B cell (primary cell): ENCODE data around the gene ZNF346. TPM values are rescaled to one million over a fixed set of nuclear protein-coding genes. Genes with fewer than 3 reads are reported as not detected.

ENCODE experiments used
- ATAC-seq: fragments of 200-7000 bp; cut with Tn5 transposase; one replicate; pipeline ENCODE4 v1.10.0; 2021; ENCODE audit warnings: low read depth, mild to moderate bottlenecking, moderate number of reproducible peaks, moderate library complexity
- CTCF ChIA-PET: fragments of 350-600 bp; sonication (Branson Sonifier 250); formaldehyde crosslinking; loops from one replicate; lab custom pipeline; 2021; ENCODE audit warnings: antibody characterized with exemption, inconsistent platforms; lab: Charles Lee
- POLR2A ChIA-PET: fragments of 350-600 bp; sonication (Branson Sonifier 250); formaldehyde crosslinking; loops from one replicate; lab custom pipeline; 2021; ENCODE audit warnings: antibody characterized with exemption; lab: Charles Lee
- DNase-seq: peaks from one replicate; pipeline ENCODE4 v3.0.0; 2013
- H2AFZ ChIP-seq: 2 replicates; pipeline ENCODE4 v1.6.1; 2012; ENCODE audit warnings: mild to moderate bottlenecking, low read depth, low read length; ENCODE audit not compliant: insufficient read depth, poor library complexity, severe bottlenecking
- H3K27ac ChIP-seq, 2 donors: 1 replicate in 1 of 2; 2 replicates in 1 of 2; pipeline ENCODE4 v1.5.1; 2012 to 2013; ENCODE audit warnings: low read length in 2 of 2, mild to moderate bottlenecking in 2 of 2, moderate library complexity in 1 of 2
- H3K27me3 ChIP-seq, 4 experiments: fragments of 200-600 bp in 1 of 4; sonication (generic) in 1 of 4; replicated peaks in 1 of 4; 1 replicate in 2 of 4; 2 replicates in 2 of 4; pipeline versions ENCODE4 v1.6.1 to v1.7.0; 2013 to 2016; ENCODE audit warnings: low read length in 3 of 4, mild to moderate bottlenecking in 2 of 4, mixed read lengths in 1 of 4, moderate library complexity in 1 of 4; ENCODE audit not compliant: insufficient read depth in 4 of 4, control insufficient read depth in 3 of 4; ENCODE audit errors: control extremely low read depth in 1 of 4
- H3K36me3 ChIP-seq, 2 experiments: replicated peaks in 1 of 2; 1 replicate in 1 of 2; 2 replicates in 1 of 2; pipeline versions ENCODE4 v1.6.1 to v1.7.1; 2013; ENCODE audit warnings: low read length in 1 of 2; ENCODE audit not compliant: insufficient read depth in 2 of 2, control insufficient read depth in 1 of 2; ENCODE audit errors: control extremely low read depth in 1 of 2, extremely low read depth in 1 of 2
- H3K4me1 ChIP-seq, 2 donors: fragments of 200-600 bp in 1 of 2; sonication (generic) in 1 of 2; 1 replicate in 1 of 2; 2 replicates in 1 of 2; pipeline versions ENCODE4 v1.5.1 to v1.6.1; 2013 to 2017; ENCODE audit warnings: low read length in 2 of 2; ENCODE audit not compliant: control insufficient read depth in 2 of 2, insufficient read depth in 2 of 2
- H3K4me2 ChIP-seq: replicated peaks from 2 replicates; pipeline ENCODE3; 2012; ENCODE audit warnings: mild to moderate bottlenecking, low read depth, low read length; ENCODE audit not compliant: poor library complexity, severe bottlenecking
- H3K4me3 ChIP-seq, 5 experiments: fragments of 200-600 bp in 1 of 5; sonication (generic) in 1 of 5; 1 replicate in 3 of 5; 2 replicates in 2 of 5; pipeline versions ENCODE4 v1.5.1 to v1.7.0; 2011 to 2016; ENCODE audit warnings: low read length in 4 of 5, mild to moderate bottlenecking in 4 of 5, low read depth in 2 of 5, control low read depth in 1 of 5, moderate library complexity in 1 of 5; ENCODE audit not compliant: insufficient read depth in 1 of 5; ENCODE audit errors: control extremely low read depth in 1 of 5, extremely low read depth in 1 of 5
- H3K79me2 ChIP-seq: fragments of 200-600 bp; sonication (generic); one replicate; pipeline ENCODE4 v1.6.0; 2016; ENCODE audit warnings: low read length; ENCODE audit not compliant: control insufficient read depth, insufficient read depth
- H3K9ac ChIP-seq: fragments of 200-600 bp; sonication (generic); 2 replicates; pipeline ENCODE4 v1.6.1; 2017; ENCODE audit warnings: mild to moderate bottlenecking, low read length, moderate library complexity
- H3K9me3 ChIP-seq, 3 donors: one replicate each; pipeline versions ENCODE4 v1.6.1 to v1.7.1; 2013; ENCODE audit warnings: low read length in 2 of 3; ENCODE audit not compliant: control insufficient read depth in 2 of 3, insufficient read depth in 1 of 3; ENCODE audit errors: control extremely low read depth in 1 of 3
- H4K20me1 ChIP-seq: 2 replicates; pipeline ENCODE4 v1.6.0; 2012; ENCODE audit warnings: mild to moderate bottlenecking, low read length; ENCODE audit not compliant: insufficient read depth, control insufficient read depth, poor library complexity, severe bottlenecking
- H3K27ac Mint-ChIP-seq: one replicate; pipeline ENCODE4 v1.8.0; 2021; ENCODE audit warnings: mixed read lengths
- H3K27me3 Mint-ChIP-seq: one replicate; pipeline ENCODE4 v1.8.0; 2021; ENCODE audit warnings: mixed read lengths
- H3K4me1 Mint-ChIP-seq: one replicate; pipeline ENCODE4 v1.8.0; 2021; ENCODE audit warnings: mixed read lengths
- H3K4me3 Mint-ChIP-seq: one replicate; pipeline ENCODE4 v1.8.0; 2021; ENCODE audit warnings: mixed read lengths
- H3K9me3 Mint-ChIP-seq: one replicate; pipeline ENCODE4 v1.8.0; 2022; ENCODE audit warnings: mixed read lengths; ENCODE audit not compliant: insufficient read depth
- CTCF ChIP-seq: fragments of 200-600 bp; IDR thresholded peaks from one replicate; pipeline ENCODE4 v1.8.0; 2022; ENCODE audit warnings: antibody characterized with exemption, mild to moderate bottlenecking
- EZH2 ChIP-seq: IDR thresholded peaks from 2 replicates; pipeline ENCODE4 v1.6.1; 2012; ENCODE audit warnings: borderline replicate concordance, low read depth, mild to moderate bottlenecking, moderate library complexity, low read length; ENCODE audit not compliant: insufficient read depth, poor library complexity, severe bottlenecking
- WGBS: methylation state at CpG from one replicate; pipeline ENCODE4 v1.1.5; 2013; ENCODE audit warnings: missing lambda C conversion rate; ENCODE audit not compliant: insufficient coverage; 5-methylcytosine and 5-hydroxymethylcytosine counted together
- intact Hi-C: fragments of 100-400 bp; cut with micrococcal nuclease; formaldehyde crosslinking; loops from one replicate; pipeline ENCODE4 v1.10.0; 2022
- polyA plus RNA-seq: library from polyadenylated mRNA; depleted of rRNA; stranded (reverse); fragments of >200 nt; gene quantifications from 2 replicates; pipeline ENCODE4 v1.2.3, GENCODE V29; 2012
- total RNA-seq, 2 donors: library from RNA; stranded (reverse); fragments of 120-200 nt in 1 of 2; gene quantifications; 1 replicate in 1 of 2; 2 replicates in 1 of 2; pipeline versions ENCODE4 v1.2.3 to v1.2.4, GENCODE V29; 2013 to 2022

The ZNF346 gene
- total and polyA plus RNA-seq, 2 donors (not counting 1 experiment from before 2014, with no cell fraction given): 20.2 to 38.4 TPM

DNA sequence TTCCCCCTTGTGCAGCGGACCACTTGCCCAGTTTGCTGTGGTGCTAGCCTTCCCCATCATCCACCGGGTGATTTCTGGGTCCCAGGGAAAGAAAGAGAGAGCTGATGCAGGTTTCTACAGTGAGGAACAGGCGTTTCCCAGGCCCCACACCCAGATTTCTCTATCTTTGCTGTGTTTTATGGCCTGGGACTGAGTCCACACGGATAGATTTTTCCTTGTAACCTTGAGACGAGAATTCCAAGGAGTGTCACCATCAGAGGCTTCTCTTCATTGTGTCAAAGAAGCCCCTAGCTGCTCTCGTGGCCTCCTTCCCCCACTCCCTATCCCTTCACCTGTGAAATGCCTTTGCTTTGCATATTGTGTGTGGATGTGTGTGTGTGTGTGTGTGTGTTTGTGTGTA, 43.0 kb downstream of the ZNF346 start:
- H3K4me3 Mint-ChIP-seq: no peak overlapping the region
- no peak overlapping the region for H3K4me2 ChIP-seq
- H3K9me3 Mint-ChIP-seq: no peaks in the 10 kb centered on the region
- H3K27ac Mint-ChIP-seq: no peak overlapping the region
- ATAC-seq (no peak), DNase-seq (no peak)
- H3K27ac ChIP-seq: no peak overlapping the region
- H3K36me3 ChIP-seq: peaks cover 0 to 26% of the 10 kb centered on the region in 2 experiments
- WGBS: 80% methylated on average over 4 of the region's 6 CpGs
- no peak overlapping the region for H2AFZ ChIP-seq
- H3K4me1 ChIP-seq: peaks cover 4 to 20% of the 10 kb centered on the region in 2 donors
- intact Hi-C loops: no loop called here
- POLR2A ChIA-PET: no interaction called here
- no peaks in the 10 kb centered on the region for H3K9me3 ChIP-seq
- H3K4me3 ChIP-seq: no peak overlapping the region
- H3K27me3 ChIP-seq: no peaks in the 10 kb centered on the region
- no peak overlapping the region for H3K9ac ChIP-seq
- CTCF ChIA-PET: interaction anchor here (0.6 to 1.8 kb wide), 2 partner anchors 8 to 64 kb away, joined by 4 to 5 read pairs; no protein-coding TSS in a partner anchor
- peaks cover 20% of the 10 kb centered on the region for H3K4me1 Mint-ChIP-seq
- no peaks in the 10 kb centered on the region for H3K27me3 Mint-ChIP-seq
- no peaks in the 10 kb centered on the region for H4K20me1 ChIP-seq
- TF ChIP-seq CTCF (no peak), EZH2 (no peak)
- no peaks in the 10 kb centered on the region for H3K79me2 ChIP-seq

DNA sequence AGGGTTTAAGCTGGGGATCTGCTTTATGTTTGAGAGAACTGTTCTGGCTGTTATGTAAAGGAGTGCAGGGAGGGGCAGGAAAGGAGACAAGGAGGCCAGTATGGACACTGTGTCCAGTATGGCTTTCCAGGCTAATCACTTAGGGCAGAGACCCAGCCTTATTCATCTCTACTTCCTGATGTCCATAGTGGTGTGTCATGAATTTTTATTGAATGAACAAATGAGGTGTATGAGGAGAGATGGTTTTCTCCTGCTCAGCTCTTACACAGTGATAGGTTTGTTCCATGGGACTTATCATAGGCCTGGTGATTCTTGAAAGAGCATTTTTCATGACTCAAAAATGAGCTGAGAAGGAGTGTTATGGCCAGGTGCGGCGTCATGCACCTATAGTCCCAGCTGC, 43.7 kb downstream of the ZNF346 start:
- H3K9ac ChIP-seq: no peak overlapping the region
- DNase-seq (no peak), ATAC-seq (no peak)
- H3K27me3 Mint-ChIP-seq: no peaks in the 10 kb centered on the region
- H3K9me3 Mint-ChIP-seq: no peaks in the 10 kb centered on the region
- no peak for TF ChIP-seq CTCF
- no peak for TF ChIP-seq EZH2
- H3K4me1 ChIP-seq: peaks cover 11 to 28% of the 10 kb centered on the region in 2 donors
- no peak overlapping the region for H3K4me3 Mint-ChIP-seq
- H3K27ac ChIP-seq: no peak overlapping the region
- no peak overlapping the region for H3K4me2 ChIP-seq
- H2AFZ ChIP-seq: no peak overlapping the region
- H3K27ac Mint-ChIP-seq: no peak overlapping the region
- no peak overlapping the region for H3K4me3 ChIP-seq
- no peaks in the 10 kb centered on the region for H4K20me1 ChIP-seq
- H3K79me2 ChIP-seq: no peaks in the 10 kb centered on the region
- H3K4me1 Mint-ChIP-seq: peaks cover 27% of the 10 kb centered on the region
- H3K9me3 ChIP-seq: peaks cover 0 to 2% (median 0%) of the 10 kb centered on the region in 3 donors
- intact Hi-C loops: no loop called here
- CTCF ChIA-PET: interaction anchor here (0.7 kb wide), 1 partner anchor 48 kb away, joined by 4 read pairs; no protein-coding TSS in a partner anchor
- H3K27me3 ChIP-seq: no peaks in the 10 kb centered on the region
- H3K36me3 ChIP-seq: peaks cover 0 to 26% of the 10 kb centered on the region in 2 experiments
- POLR2A ChIA-PET: no interaction called here
- WGBS: 100% methylated on average over 2 of the region's 2 CpGs
